ENCODE results near the gene WT1. TPM values are rescaled to one million over a fixed set of nuclear protein-coding genes. Genes with fewer than 3 reads are reported as not detected.

WT1 gene
- total and polyA plus RNA-seq, 9 donors = 28.2 to 171 (median 73.8) TPM

DNA sequence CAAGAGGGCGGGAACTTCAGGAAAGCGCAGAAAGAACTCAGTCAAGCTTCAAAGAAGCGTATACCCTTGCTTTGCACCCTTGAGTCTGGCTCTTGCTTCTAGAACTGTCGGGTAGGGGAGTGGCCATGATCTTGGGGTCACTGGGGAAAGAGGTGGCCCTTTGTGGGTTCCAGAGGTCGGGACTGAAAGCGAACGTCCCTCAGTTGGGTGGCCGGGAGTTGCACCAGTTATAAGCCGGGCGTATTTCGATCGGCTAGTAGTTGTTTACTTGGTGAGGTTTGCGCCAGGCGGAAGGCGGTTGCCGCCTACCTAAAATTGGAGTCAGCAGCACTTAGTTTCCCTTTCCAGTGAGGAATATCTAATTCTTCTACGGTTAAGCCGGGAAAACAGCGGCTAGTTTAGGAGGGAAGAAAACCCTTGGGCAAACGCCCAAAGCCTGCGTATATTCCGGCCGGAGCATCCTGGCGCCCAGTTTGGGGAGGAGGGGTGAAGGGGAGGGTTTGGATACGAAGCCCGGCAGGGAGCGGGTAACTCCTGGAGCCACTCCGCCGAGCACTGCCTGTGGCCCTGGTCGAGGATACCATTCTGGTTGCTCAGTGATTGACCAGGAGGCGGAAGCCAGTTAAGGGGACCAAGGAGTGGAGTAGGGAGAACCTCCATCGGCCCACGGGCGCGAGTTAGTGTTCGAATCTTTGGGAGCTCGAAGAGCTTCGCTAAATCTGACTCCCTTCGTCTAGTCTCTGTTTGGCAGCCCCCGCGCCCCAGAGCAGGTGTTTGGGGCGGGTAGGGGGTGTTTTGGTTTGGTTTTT is 807 bp upstream of the WT1 start:
- no peaks in the 10 kb centered on the region for H3K9me3 ChIP-seq
- H3K4me3 ChIP-seq = peak overlapping the region; percentile 87
- intact Hi-C loops (cut with DNase I) = loop anchor here (2.0 to 10.0 kb wide), 5 partner anchors 53 to 179 kb away; partner anchors contain the start of gene EIF3M (in 4 of the 4)
- no peaks in the 10 kb centered on the region for H3K27me3 ChIP-seq
- peaks cover 8% of the 10 kb centered on the region for H3K4me1 ChIP-seq (ENCODE audit: insufficient read depth)
- 1% methylated on average over 42 of the region's 42 CpGs for WGBS, 3 donors
- DNase-seq = peak; percentile 80 to 88 (median 84)
- H3K36me3 ChIP-seq = no peaks in the 10 kb centered on the region
- peak overlapping the region; percentile 89 to 94 for H3K27ac ChIP-seq
- no peak for TF ChIP-seq EP300 (IDR thresholded peaks at IDR 0.05)
- TF ChIP-seq, protein P1, sequence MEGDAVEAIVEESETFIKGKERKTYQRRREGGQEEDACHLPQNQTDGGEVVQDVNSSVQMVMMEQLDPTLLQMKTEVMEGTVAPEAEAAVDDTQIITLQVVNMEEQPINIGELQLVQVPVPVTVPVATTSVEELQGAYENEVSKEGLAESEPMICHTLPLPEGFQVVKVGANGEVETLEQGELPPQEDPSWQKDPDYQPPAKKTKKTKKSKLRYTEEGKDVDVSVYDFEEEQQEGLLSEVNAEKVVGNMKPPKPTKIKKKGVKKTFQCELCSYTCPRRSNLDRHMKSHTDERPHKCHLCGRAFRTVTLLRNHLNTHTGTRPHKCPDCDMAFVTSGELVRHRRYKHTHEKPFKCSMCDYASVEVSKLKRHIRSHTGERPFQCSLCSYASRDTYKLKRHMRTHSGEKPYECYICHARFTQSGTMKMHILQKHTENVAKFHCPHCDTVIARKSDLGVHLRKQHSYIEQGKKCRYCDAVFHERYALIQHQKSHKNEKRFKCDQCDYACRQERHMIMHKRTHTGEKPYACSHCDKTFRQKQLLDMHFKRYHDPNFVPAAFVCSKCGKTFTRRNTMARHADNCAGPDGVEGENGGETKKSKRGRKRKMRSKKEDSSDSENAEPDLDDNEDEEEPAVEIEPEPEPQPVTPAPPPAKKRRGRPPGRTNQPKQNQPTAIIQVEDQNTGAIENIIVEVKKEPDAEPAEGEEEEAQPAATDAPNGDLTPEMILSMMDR (IDR thresholded peaks at IDR 0.05) = no peak
- no peak for TF ChIP-seq POLR2A (IDR thresholded peaks at IDR 0.05)

DNA sequence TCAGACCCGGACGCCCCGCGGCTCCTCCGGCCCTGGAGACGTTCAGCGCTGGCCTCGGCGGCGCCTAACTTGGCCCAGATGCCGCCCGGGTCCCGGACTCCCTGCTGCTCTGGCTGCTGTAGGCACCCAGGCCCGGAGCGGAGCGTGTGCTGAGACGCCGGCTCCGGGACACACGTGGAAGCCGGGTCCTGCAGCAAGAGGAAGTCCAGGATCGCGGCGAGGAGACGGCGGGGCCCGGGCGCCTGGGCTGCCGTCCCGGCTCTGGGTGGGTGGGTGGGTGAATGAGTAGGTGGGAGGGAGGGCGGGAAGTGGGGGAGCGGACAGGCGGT is 223 bp downstream of the WT1 start:
- Histone ChIP-seq H3K4me3 (peak overlapping the region; percentile 87), H3K4me1 (ENCODE audit: insufficient read depth) (peaks cover 10% of the 10 kb centered on the region), H3K27me3 (no peaks in the 10 kb centered on the region), H3K9me3 (no peaks in the 10 kb centered on the region), H3K36me3 (no peaks in the 10 kb centered on the region), H3K27ac (peak overlapping the region; percentile 89 to 94)
- WGBS, 3 donors = 1% methylated on average over 14 to 33 of the region's 33 CpGs; no CpG with 5 or more reads in 1 of the 3 donors
- no peak for DNase-seq
- TF ChIP-seq, protein P1 (IDR thresholded peaks at IDR 0.05) = no peak
- TF ChIP-seq POLR2A (IDR thresholded peaks at IDR 0.05) (no peak), EP300 (IDR thresholded peaks at IDR 0.05) (no peak)
- intact Hi-C loops (cut with DNase I) = loop anchor here (5.0 to 10.0 kb wide), 4 partner anchors 100 to 180 kb away; partner anchors contain the start of gene EIF3M (in 4 of the 4)

DNA sequence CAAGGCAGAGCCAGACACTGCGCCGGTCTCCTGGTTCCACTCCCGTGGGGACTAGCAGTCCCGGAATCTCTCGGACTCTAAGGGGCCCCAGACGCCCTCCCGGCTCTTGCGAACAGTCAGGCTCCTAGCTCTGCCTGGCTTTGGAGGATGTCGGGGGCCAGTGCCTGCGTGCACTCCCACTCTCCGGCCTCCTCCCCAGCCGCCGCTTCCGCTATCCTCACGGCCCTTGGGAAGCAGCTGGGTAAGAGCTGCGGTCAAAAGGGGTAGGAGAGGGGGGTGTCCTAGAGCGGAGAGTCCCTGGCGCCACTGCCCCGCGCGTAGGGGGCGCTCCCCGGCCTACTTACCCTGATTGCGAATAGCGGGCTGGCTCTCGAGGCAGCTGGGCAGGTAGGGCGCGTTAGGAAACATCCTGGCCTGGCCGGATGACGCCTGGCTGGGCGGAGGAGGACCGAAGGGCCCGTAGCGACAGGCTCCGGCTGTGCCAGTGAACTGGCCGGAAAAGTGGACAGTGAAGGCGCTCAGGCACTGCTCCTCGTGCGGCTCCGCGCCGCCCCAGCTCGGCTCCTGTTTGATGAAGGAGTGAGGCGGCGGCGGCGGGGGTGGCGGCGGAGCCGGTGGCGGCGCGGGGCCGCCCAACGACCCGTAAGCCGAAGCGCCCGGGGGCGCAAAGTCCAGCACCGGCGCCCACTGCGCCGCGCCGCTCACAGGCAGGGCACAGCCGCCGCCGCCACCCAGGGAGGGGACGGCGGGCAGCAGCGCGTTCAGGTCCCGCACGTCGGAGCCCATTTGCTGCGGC is 785 bp downstream of the WT1 start:
- Histone ChIP-seq H3K27ac (peak overlapping the region; percentile 89 to 94), H3K4me3 (peak overlapping the region; percentile 87), H3K36me3 (no peaks in the 10 kb centered on the region), H3K4me1 (ENCODE audit: insufficient read depth) (peaks cover 10% of the 10 kb centered on the region), H3K27me3 (no peaks in the 10 kb centered on the region), H3K9me3 (no peaks in the 10 kb centered on the region)
- intact Hi-C loops (cut with DNase I) = loop anchor here (5.0 to 10.0 kb wide), 4 partner anchors 100 to 180 kb away; partner anchors contain the start of gene EIF3M (in 4 of the 4)
- WGBS, 3 donors = 0 to 2% (median 1%) methylated on average over 43 to 77 of the region's 77 CpGs
- TF ChIP-seq, protein P1 (IDR thresholded peaks at IDR 0.05) = peak in 2 of 3 donors; percentile 7 to 17
- TF ChIP-seq POLR2A (IDR thresholded peaks at IDR 0.05) (peak; percentile 9), EP300 (IDR thresholded peaks at IDR 0.05) (no peak)
- DNase-seq = peak; percentile 59 to 81 (median 74)

DNA sequence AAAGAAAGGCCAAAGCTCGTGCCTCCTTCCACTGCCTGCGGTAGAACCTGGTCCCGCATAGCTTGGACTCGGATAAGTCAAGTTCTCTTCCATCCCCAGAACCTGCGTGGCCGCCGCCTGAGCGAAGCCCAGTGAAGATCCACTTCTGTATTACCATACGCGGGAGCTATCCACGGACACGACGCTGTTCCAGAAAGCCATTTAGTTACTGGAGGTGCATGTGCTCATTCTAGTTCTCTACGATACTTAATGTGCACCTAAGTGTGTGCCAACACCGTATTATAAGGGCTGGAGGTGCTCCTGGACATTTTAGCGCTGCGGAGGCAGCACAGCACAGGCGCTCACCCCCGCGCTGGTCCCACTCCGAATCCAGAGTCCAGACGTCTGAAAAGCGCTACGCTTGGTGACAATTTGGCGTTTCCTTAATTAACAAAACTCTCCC is 1.4 kb downstream of the WT1 start:
- Histone ChIP-seq H3K27me3 (no peaks in the 10 kb centered on the region), H3K4me3 (peak overlapping the region; percentile 87), H3K36me3 (no peaks in the 10 kb centered on the region), H3K4me1 (ENCODE audit: insufficient read depth) (peaks cover 12% of the 10 kb centered on the region), H3K9me3 (no peaks in the 10 kb centered on the region), H3K27ac (peak overlapping the region; percentile 89 to 94)
- WGBS, 3 donors = 2 to 5% (median 4%) methylated on average over 25 of the region's 25 CpGs
- intact Hi-C loops (cut with DNase I) = loop anchor here (10.0 kb wide), 3 partner anchors 99 to 181 kb away; partner anchors contain the start of gene EIF3M (in 4 of the 4)
- TF ChIP-seq, protein P1 (IDR thresholded peaks at IDR 0.05) = no peak
- TF ChIP-seq POLR2A (IDR thresholded peaks at IDR 0.05) (no peak), EP300 (IDR thresholded peaks at IDR 0.05) (no peak)
- peak in 4 of 5 donors; percentile 38 to 55 (median 42) for DNase-seq
